Measurements from ENCODE around the gene MUL1.

The MUL1 gene

GRCh38 chr1:20477348-20478056 is 30.4 kb downstream of the MUL1 start:
- no peaks in the 10 kb centered on the region for H3K79me2 ChIP-seq (ENCODE audit: low read length)
- H3K9me3 ChIP-seq (replicated peaks; ENCODE audit: insufficient read depth, low read length) = no peaks in the 10 kb centered on the region
- TF ChIP-seq EZH2phosphoT487 (IDR thresholded peaks at IDR 0.05; ENCODE audit: low read length) = no peak
- TF ChIP-seq CTCF (IDR thresholded peaks at IDR 0.05; ENCODE audit: low read length) = no peak
- no peak for TF ChIP-seq EZH2 (optimal IDR thresholded peaks at IDR 0.05; ENCODE audit: low read depth, low read length)
- DNase-seq = no peak
- no peaks in the 10 kb centered on the region for H3K4me1 ChIP-seq (ENCODE audit: low read length)
- peaks cover 98% of the 10 kb centered on the region for H3K27me3 ChIP-seq (replicated peaks; ENCODE audit: insufficient read depth, low read length)
- no peak overlapping the region for H3K27ac ChIP-seq (ENCODE audit: low read length)
- H3K9ac ChIP-seq (ENCODE audit: low read length) = no peak overlapping the region
- H3K4me2 ChIP-seq (ENCODE audit: low read depth, low read length) = no peak overlapping the region
- no peaks in the 10 kb centered on the region for H4K20me1 ChIP-seq (ENCODE audit: insufficient read depth, low read length)
- H3K9me2 ChIP-seq (replicated peaks; ENCODE audit: insufficient read depth, low read length) = no peaks in the 10 kb centered on the region
- H3K4me3 ChIP-seq (ENCODE audit: low read length) = no peak overlapping the region
- no peaks in the 10 kb centered on the region for H3F3A ChIP-seq (ENCODE audit: insufficient read depth, low read length)
- H3K36me3 ChIP-seq (replicated peaks; ENCODE audit: insufficient read depth, low read length) = no peaks in the 10 kb centered on the region
- no peak overlapping the region for H2AFZ ChIP-seq (ENCODE audit: low read length)

DNA sequence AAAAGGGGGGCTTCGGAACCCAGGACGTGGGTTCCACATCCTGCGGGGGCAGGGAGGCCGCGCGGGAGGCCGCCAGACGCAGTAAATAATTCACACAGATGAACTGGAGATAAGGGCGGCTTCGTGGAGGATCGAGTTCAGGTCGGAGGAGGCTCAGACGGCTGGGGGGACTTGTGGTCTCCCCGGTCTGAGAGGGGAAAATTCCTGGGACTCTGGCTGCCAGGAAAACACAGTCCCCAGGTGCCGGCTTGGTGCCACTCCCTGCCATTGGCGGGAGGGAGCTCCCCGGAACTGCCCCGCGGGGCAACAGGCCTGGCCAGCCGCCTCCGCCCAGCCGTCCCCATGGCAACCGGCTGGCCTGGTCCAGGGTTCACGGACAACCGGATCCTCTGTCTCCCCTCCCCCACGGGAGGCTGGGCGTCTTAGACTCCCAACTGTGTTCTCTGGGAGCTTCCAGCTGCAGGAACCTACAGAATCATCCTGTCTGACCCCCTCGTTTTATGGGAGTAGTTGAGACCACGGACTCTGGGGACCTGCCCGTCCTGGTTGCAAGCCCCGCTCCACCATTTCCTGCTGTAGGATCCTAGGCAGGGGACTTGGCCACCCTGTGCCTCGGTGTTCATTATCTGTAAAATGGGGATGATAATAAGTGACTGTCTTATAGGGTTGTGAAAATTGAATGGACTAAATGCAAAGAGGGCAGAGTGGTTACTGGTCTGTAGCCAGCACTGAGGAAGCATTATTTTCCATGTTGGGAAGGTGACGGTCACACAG is 31.5 kb downstream of the MUL1 start:
- Histone ChIP-seq H3K36me3 (replicated peaks; ENCODE audit: insufficient read depth, low read length) (no peaks in the 10 kb centered on the region), H3K27me3 (replicated peaks; ENCODE audit: insufficient read depth, low read length) (peaks cover 100% of the 10 kb centered on the region), H3K79me2 (ENCODE audit: low read length) (no peaks in the 10 kb centered on the region), H3K9ac (ENCODE audit: low read length) (no peak overlapping the region), H3K27ac (ENCODE audit: low read length) (no peak overlapping the region), H3F3A (ENCODE audit: insufficient read depth, low read length) (no peaks in the 10 kb centered on the region), H3K4me3 (ENCODE audit: low read length) (no peak overlapping the region), H2AFZ (ENCODE audit: low read length) (no peak overlapping the region), H3K9me3 (replicated peaks; ENCODE audit: insufficient read depth, low read length) (no peaks in the 10 kb centered on the region), H3K4me2 (ENCODE audit: low read depth, low read length) (no peak overlapping the region), H3K9me2 (replicated peaks; ENCODE audit: insufficient read depth, low read length) (no peaks in the 10 kb centered on the region), H4K20me1 (ENCODE audit: insufficient read depth, low read length) (no peaks in the 10 kb centered on the region), H3K4me1 (ENCODE audit: low read length) (no peaks in the 10 kb centered on the region)
- TF ChIP-seq EZH2 (optimal IDR thresholded peaks at IDR 0.05; ENCODE audit: low read depth, low read length) (peak; percentile 63), EZH2phosphoT487 (IDR thresholded peaks at IDR 0.05; ENCODE audit: low read length) (no peak)
- no peak for DNase-seq

DNA sequence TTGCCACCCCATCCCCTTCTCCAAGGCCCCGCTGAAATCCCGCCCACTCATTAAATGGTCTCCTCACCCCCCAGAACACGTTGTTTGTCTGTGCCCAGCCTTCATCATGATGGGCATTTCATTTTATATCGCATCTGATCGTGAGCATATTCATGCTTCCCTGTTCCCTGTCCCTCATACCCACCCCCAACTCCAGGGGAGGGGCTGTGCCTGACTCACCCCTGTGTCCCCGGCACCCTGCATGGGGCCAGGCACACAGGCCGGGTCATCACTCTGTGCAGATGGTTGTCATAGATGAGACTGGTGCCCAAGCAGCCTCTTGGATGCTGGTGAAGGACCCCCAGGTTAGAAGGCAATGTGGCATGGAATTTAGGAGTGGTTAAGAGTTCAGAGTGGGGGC is 33.0 kb downstream of the MUL1 start:
- Histone ChIP-seq H3K4me2 (ENCODE audit: low read depth, low read length) (no peak overlapping the region), H3K4me1 (ENCODE audit: low read length) (no peaks in the 10 kb centered on the region), H3K27ac (ENCODE audit: low read length) (no peak overlapping the region), H3K9ac (ENCODE audit: low read length) (no peak overlapping the region), H3K4me3 (ENCODE audit: low read length) (no peak overlapping the region), H3K36me3 (replicated peaks; ENCODE audit: insufficient read depth, low read length) (no peaks in the 10 kb centered on the region), H2AFZ (ENCODE audit: low read length) (no peak overlapping the region), H3K9me3 (replicated peaks; ENCODE audit: insufficient read depth, low read length) (no peaks in the 10 kb centered on the region), H4K20me1 (ENCODE audit: insufficient read depth, low read length) (no peaks in the 10 kb centered on the region), H3K79me2 (ENCODE audit: low read length) (no peaks in the 10 kb centered on the region), H3K9me2 (replicated peaks; ENCODE audit: insufficient read depth, low read length) (no peaks in the 10 kb centered on the region), H3F3A (ENCODE audit: insufficient read depth, low read length) (no peaks in the 10 kb centered on the region), H3K27me3 (replicated peaks; ENCODE audit: insufficient read depth, low read length) (peaks cover 98% of the 10 kb centered on the region)
- no peak for DNase-seq
- TF ChIP-seq EZH2 (optimal IDR thresholded peaks at IDR 0.05; ENCODE audit: low read depth, low read length) (no peak), EZH2phosphoT487 (IDR thresholded peaks at IDR 0.05; ENCODE audit: low read length) (no peak), CTCF (IDR thresholded peaks at IDR 0.05; ENCODE audit: low read length) (no peak)
